HepG2 (cell line): ENCODE results near the gene FCHO1. TPM values are rescaled to one million over a fixed set of nuclear protein-coding genes. Genes with fewer than 3 reads are reported as not detected.

Experiments
- AHDC1 ChIP-seq: sonication (generic); formaldehyde crosslinking; IDR thresholded peaks from 2 replicates; pipeline ENCODE4 v1.5.1; 2020; ENCODE audit warnings: mild to moderate bottlenecking, missing genetic modification reagents, borderline replicate concordance
- AKAP8 ChIP-seq: sonication (generic); formaldehyde crosslinking; IDR thresholded peaks from 2 replicates; pipeline ENCODE4 v1.5.1; 2020; ENCODE audit warnings: mild to moderate bottlenecking, missing genetic modification reagents
- ARID5B ChIP-seq: IDR thresholded peaks from 2 replicates; pipeline ENCODE4 v1.4.0; 2020; ENCODE audit warnings: mild to moderate bottlenecking, missing genetic modification reagents
- CREBL2 ChIP-seq: sonication (generic); formaldehyde crosslinking; IDR thresholded peaks from 2 replicates; pipeline ENCODE4 v1.8.1; 2023; ENCODE audit warnings: missing genetic modification reagents, mild to moderate bottlenecking, borderline replicate concordance
- DMAP1 ChIP-seq: IDR thresholded peaks from 2 replicates; pipeline ENCODE4 v1.6.1; 2016
- FOSL1 ChIP-seq: sonication (generic); formaldehyde crosslinking; IDR thresholded peaks from 2 replicates; pipeline ENCODE4 v1.9.0; 2021; ENCODE audit warnings: missing genetic modification reagents, borderline replicate concordance
- FOXO1 ChIP-seq: sonication (generic); formaldehyde crosslinking; IDR thresholded peaks from 2 replicates; pipeline ENCODE4 v1.4.0; 2020; ENCODE audit warnings: missing genetic modification reagents
- GATA4 ChIP-seq: sonication (generic); IDR thresholded peaks from 2 replicates; pipeline ENCODE4 v1.6.1; 2016; ENCODE audit warnings: antibody characterized with exemption, low read depth, borderline replicate concordance
- HMG20A ChIP-seq: IDR thresholded peaks from 2 replicates; pipeline ENCODE4 v1.6.1; 2016; ENCODE audit warnings: borderline replicate concordance
- JARID2 ChIP-seq: sonication (generic); formaldehyde crosslinking; IDR thresholded peaks from 2 replicates; pipeline ENCODE4 v1.8.1; 2023; ENCODE audit warnings: missing genetic modification reagents, inconsistent platforms; ENCODE audit not compliant: insufficient replicate concordance
- MAF1 ChIP-seq: sonication (generic); formaldehyde crosslinking; IDR thresholded peaks from 2 replicates; pipeline ENCODE4 v1.5.0; 2020; ENCODE audit warnings: missing genetic modification reagents, borderline replicate concordance
- RXRB ChIP-seq: IDR thresholded peaks from 2 replicates; pipeline ENCODE4 v1.6.1; 2016; ENCODE audit warnings: borderline replicate concordance, missing genetic modification reagents, missing compliant biosample characterization
- SOX13 ChIP-seq, 3 experiments: fragments of 450-650 bp in 1 of 3; sonication (generic) in 1 of 3; formaldehyde crosslinking in 1 of 3; IDR thresholded peaks in 2 of 3; conservative IDR thresholded peaks in 1 of 3; 2 replicates each; pipeline versions ENCODE4 v1.5.0 to v1.6.1; 2016 to 2020; ENCODE audit warnings: antibody characterized with exemption in 1 of 3, mild to moderate bottlenecking in 1 of 3, missing compliant biosample characterization in 1 of 3, missing genetic modification reagents in 1 of 3, moderate library complexity in 1 of 3
- SP5 ChIP-seq: IDR thresholded peaks from 2 replicates; pipeline ENCODE4 v1.6.1; 2016; ENCODE audit warnings: low read depth, borderline replicate concordance
- ZMYM2 ChIP-seq: sonication (generic); formaldehyde crosslinking; IDR thresholded peaks from 2 replicates; pipeline ENCODE4 v1.8.0; 2022; ENCODE audit warnings: mild to moderate bottlenecking, missing genetic modification reagents
- ZNF12 ChIP-seq: sonication (generic); formaldehyde crosslinking; IDR thresholded peaks from 2 replicates; pipeline ENCODE4 v1.5.0; 2020; ENCODE audit warnings: missing genetic modification reagents
- ZNF207 ChIP-seq: fragments of 450-650 bp; IDR thresholded peaks from 2 replicates; pipeline ENCODE4 v1.6.1; 2016; ENCODE audit warnings: antibody characterized with exemption, borderline replicate concordance
- ZNF709 ChIP-seq: sonication (generic); formaldehyde crosslinking; IDR thresholded peaks from 2 replicates; pipeline ENCODE4 v1.5.0; 2020; ENCODE audit warnings: mild to moderate bottlenecking, missing genetic modification reagents
- ZNF75D ChIP-seq: sonication (generic); formaldehyde crosslinking; IDR thresholded peaks from 2 replicates; pipeline ENCODE4 v1.8.1; 2023; ENCODE audit warnings: missing genetic modification reagents, mild to moderate bottlenecking, borderline replicate concordance
- ZNF768 ChIP-seq: sonication (generic); formaldehyde crosslinking; IDR thresholded peaks from 2 replicates; pipeline ENCODE4 v1.4.0; 2020; ENCODE audit warnings: missing genetic modification reagents
- polyA plus RNA-seq, 8 experiments: library from polyadenylated mRNA; depleted of rRNA in 3 of 8; stranded (reverse) in 7 of 8; unstranded in 1 of 8; fragments of >200 nt; fragmentation: Illumina TruSeq in 4 of 8; extraction: Trizol in 4 of 8; gene quantifications; 2 replicates each; pipeline versions ENCODE4 v1.2.1 to v1.2.3, GENCODE V29; 2011 to 2016; ENCODE audit warnings: low read depth in 4 of 8, missing spikeins in 1 of 8, mixed read lengths in 1 of 8; ENCODE audit not compliant: insufficient read depth in 1 of 8
- total RNA-seq, 5 experiments: library from RNA; depleted of rRNA; stranded (reverse); fragments of >200 nt; fragmentation: Illumina TruSeq; extraction: Trizol; gene quantifications; 2 replicates each; pipeline ENCODE4 v1.2.3, GENCODE V29; 2016; ENCODE audit warnings: low read depth in 1 of 5

The FCHO1 gene
- total and polyA plus RNA-seq, 2 of the 13 experiments (the other 11 are each of a cell fraction or from before 2014, with no cell fraction given), result 1.3 to 3.1 TPM

- TF ChIP-seq GATA4, result no peak
- no peak for TF ChIP-seq ZNF709 (CRISPR knock-in tag)
- no peak for TF ChIP-seq AKAP8 (CRISPR knock-in tag)
- TF ChIP-seq ZNF75D, result no peak
- no peak for TF ChIP-seq ZNF207
- no peak for TF ChIP-seq MAF1 (CRISPR knock-in tag)
- TF ChIP-seq ZNF768, result peak; percentile 98
- TF ChIP-seq SOX13 (IDR thresholded peaks at IDR 0.05), result no peak; the same call in 1 of the 2 replicates
- peak in 1 of 2 experiments; percentile 51; a peak in 2 of 4 replicates for TF ChIP-seq SOX13 (CRISPR knock-in tag; conservative IDR thresholded peaks at IDR 0.05 in 1 of 2, IDR thresholded peaks at IDR 0.05 in 1 of 2)
- peak; percentile 69; the same call in 1 of the 2 replicates for TF ChIP-seq FOSL1 (CRISPR knock-in tag)
- no peak for TF ChIP-seq CREBL2 (CRISPR knock-in tag)
- 0 out of 2 replicates have a peak, but pooled peaks have one; percentile 38 for TF ChIP-seq DMAP1 (CRISPR knock-in tag)
- TF ChIP-seq RXRB (CRISPR knock-in tag), result peak; percentile 42; the same call in 1 of the 2 replicates
- peak; percentile 79; the same call in 1 of the 2 replicates for TF ChIP-seq AHDC1 (CRISPR knock-in tag)
- peak; percentile 49; the same call in 1 of the 2 replicates for TF ChIP-seq ZNF12 (CRISPR knock-in tag)
- no peak for TF ChIP-seq JARID2 (CRISPR knock-in tag)
- TF ChIP-seq FOXO1 (CRISPR knock-in tag), result peak; percentile 27; the same call in 1 of the 2 replicates
- TF ChIP-seq ZMYM2 (CRISPR knock-in tag), result 0 out of 2 replicates have a peak, but pooled peaks have one; percentile 59
- TF ChIP-seq HMG20A (CRISPR knock-in tag), result peak; percentile 28; the same call in 1 of the 2 replicates
- TF ChIP-seq SP5, result peak; percentile 89
- TF ChIP-seq ARID5B, result peak; percentile 86
Measured at GRCh38 chr19:17797424-17798201, 46.3 kb downstream of the FCHO1 start (continued).
